HepG2 (cell line): ENCODE data around the gene PCBP1. TPM values are rescaled to one million over a fixed set of nuclear protein-coding genes. Genes with fewer than 3 reads are reported as not detected.
A peak's percentile ranks its signal among the peaks of the same experiment; 100 is the strongest.

ENCODE experiments used
- E2F1 ChIP-seq: sonication (generic); formaldehyde crosslinking; IDR thresholded peaks from 2 replicates; pipeline ENCODE4 v1.5.0; 2020; ENCODE audit warnings: missing genetic modification reagents
- EEA1 ChIP-seq: sonication (generic); formaldehyde crosslinking; IDR thresholded peaks from 2 replicates; pipeline ENCODE4 v1.5.1; 2020; ENCODE audit warnings: mild to moderate bottlenecking, missing genetic modification reagents, borderline replicate concordance
- MAFG ChIP-seq: sonication (generic); formaldehyde crosslinking; IDR thresholded peaks from 2 replicates; pipeline ENCODE4 v1.5.1; 2020; ENCODE audit warnings: mild to moderate bottlenecking, missing genetic modification reagents
- SAFB2 ChIP-seq: sonication (generic); formaldehyde crosslinking; IDR thresholded peaks from 2 replicates; pipeline ENCODE4 v1.5.1; 2020; ENCODE audit warnings: missing genetic modification reagents, low read depth, mild to moderate bottlenecking, borderline replicate concordance
- SOX5 ChIP-seq: IDR thresholded peaks from 2 replicates; pipeline ENCODE4 v1.6.1; 2016; ENCODE audit warnings: borderline replicate concordance
- SRSF9 ChIP-seq: fragments of 200-400 bp; formaldehyde crosslinking; IDR thresholded peaks from 2 replicates; pipeline ENCODE4 v1.6.1; 2018; ENCODE audit warnings: borderline replicate concordance, mild to moderate bottlenecking, low read depth, low read length; ENCODE audit not compliant: insufficient read depth, poor library complexity, severe bottlenecking
- THYN1 ChIP-seq: sonication (generic); formaldehyde crosslinking; IDR thresholded peaks from 2 replicates; pipeline ENCODE4 v1.8.1; 2023; ENCODE audit warnings: low read depth, mild to moderate bottlenecking, moderate library complexity, missing genetic modification reagents, borderline replicate concordance
- ZNF138 ChIP-seq: sonication (generic); formaldehyde crosslinking; IDR thresholded peaks from 2 replicates; pipeline ENCODE4 v1.5.0; 2020; ENCODE audit warnings: mild to moderate bottlenecking, low read depth, missing genetic modification reagents
- ZNF616 ChIP-seq: sonication (generic); formaldehyde crosslinking; IDR thresholded peaks from 2 replicates; pipeline ENCODE4 v1.5.0; 2020; ENCODE audit warnings: low read depth, mild to moderate bottlenecking, missing genetic modification reagents
- ZNF7 ChIP-seq: IDR thresholded peaks from 2 replicates; pipeline ENCODE4 v1.6.1; 2016; ENCODE audit warnings: missing biosample characterization, missing genetic modification reagents
- ZSCAN30 ChIP-seq: sonication (generic); formaldehyde crosslinking; IDR thresholded peaks from 2 replicates; pipeline ENCODE4 v1.5.0; 2020; ENCODE audit warnings: mild to moderate bottlenecking, missing genetic modification reagents
- polyA plus RNA-seq, 8 experiments: library from polyadenylated mRNA; depleted of rRNA in 3 of 8; stranded (reverse) in 7 of 8; unstranded in 1 of 8; fragments of >200 nt; fragmentation: Illumina TruSeq in 4 of 8; extraction: Trizol in 4 of 8; gene quantifications; 2 replicates each; pipeline versions ENCODE4 v1.2.1 to v1.2.3, GENCODE V29; 2011 to 2016; ENCODE audit warnings: low read depth in 4 of 8, missing spikeins in 1 of 8, mixed read lengths in 1 of 8; ENCODE audit not compliant: insufficient read depth in 1 of 8
- total RNA-seq, 5 experiments: library from RNA; depleted of rRNA; stranded (reverse); fragments of >200 nt; fragmentation: Illumina TruSeq; extraction: Trizol; gene quantifications; 2 replicates each; pipeline ENCODE4 v1.2.3, GENCODE V29; 2016; ENCODE audit warnings: low read depth in 1 of 5
- TF ChIP-seq, protein P1 (sequence below): sonication (generic); formaldehyde crosslinking; IDR thresholded peaks from 2 replicates; pipeline ENCODE4 v1.4.0; 2020; ENCODE audit warnings: mild to moderate bottlenecking, missing genetic modification reagents
- TF ChIP-seq, protein P2 (sequence below): sonication (generic); formaldehyde crosslinking; conservative IDR thresholded peaks from 2 replicates; pipeline ENCODE4 v1.4.0; 2020; ENCODE audit warnings: mild to moderate bottlenecking, missing genetic modification reagents, moderate library complexity
- TF ChIP-seq, protein P3 (sequence below): IDR thresholded peaks from 2 replicates; pipeline ENCODE4 v1.6.1; 2012; ENCODE audit warnings: low read depth, low read length, improper control_type of control experiment

The PCBP1 gene
- total and polyA plus RNA-seq, 2 of the 13 experiments (the other 11 are each of a cell fraction or from before 2014, with no cell fraction given), result 32.0 to 137 TPM

- TF ChIP-seq SAFB2 (CRISPR knock-in tag), result no peak
- no peak for TF ChIP-seq ZNF616 (CRISPR knock-in tag)
- TF ChIP-seq THYN1 (CRISPR knock-in tag), result peak; percentile 79; the same call in 1 of the 2 replicates
- TF ChIP-seq EEA1, result no peak
- TF ChIP-seq, protein P1, sequence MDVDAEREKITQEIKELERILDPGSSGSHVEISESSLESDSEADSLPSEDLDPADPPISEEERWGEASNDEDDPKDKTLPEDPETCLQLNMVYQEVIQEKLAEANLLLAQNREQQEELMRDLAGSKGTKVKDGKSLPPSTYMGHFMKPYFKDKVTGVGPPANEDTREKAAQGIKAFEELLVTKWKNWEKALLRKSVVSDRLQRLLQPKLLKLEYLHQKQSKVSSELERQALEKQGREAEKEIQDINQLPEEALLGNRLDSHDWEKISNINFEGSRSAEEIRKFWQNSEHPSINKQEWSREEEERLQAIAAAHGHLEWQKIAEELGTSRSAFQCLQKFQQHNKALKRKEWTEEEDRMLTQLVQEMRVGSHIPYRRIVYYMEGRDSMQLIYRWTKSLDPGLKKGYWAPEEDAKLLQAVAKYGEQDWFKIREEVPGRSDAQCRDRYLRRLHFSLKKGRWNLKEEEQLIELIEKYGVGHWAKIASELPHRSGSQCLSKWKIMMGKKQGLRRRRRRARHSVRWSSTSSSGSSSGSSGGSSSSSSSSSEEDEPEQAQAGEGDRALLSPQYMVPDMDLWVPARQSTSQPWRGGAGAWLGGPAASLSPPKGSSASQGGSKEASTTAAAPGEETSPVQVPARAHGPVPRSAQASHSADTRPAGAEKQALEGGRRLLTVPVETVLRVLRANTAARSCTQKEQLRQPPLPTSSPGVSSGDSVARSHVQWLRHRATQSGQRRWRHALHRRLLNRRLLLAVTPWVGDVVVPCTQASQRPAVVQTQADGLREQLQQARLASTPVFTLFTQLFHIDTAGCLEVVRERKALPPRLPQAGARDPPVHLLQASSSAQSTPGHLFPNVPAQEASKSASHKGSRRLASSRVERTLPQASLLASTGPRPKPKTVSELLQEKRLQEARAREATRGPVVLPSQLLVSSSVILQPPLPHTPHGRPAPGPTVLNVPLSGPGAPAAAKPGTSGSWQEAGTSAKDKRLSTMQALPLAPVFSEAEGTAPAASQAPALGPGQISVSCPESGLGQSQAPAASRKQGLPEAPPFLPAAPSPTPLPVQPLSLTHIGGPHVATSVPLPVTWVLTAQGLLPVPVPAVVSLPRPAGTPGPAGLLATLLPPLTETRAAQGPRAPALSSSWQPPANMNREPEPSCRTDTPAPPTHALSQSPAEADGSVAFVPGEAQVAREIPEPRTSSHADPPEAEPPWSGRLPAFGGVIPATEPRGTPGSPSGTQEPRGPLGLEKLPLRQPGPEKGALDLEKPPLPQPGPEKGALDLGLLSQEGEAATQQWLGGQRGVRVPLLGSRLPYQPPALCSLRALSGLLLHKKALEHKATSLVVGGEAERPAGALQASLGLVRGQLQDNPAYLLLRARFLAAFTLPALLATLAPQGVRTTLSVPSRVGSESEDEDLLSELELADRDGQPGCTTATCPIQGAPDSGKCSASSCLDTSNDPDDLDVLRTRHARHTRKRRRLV (CRISPR knock-in tag), result 0 out of 2 replicates have a peak, but pooled peaks have one; percentile 35
- TF ChIP-seq, protein P2, sequence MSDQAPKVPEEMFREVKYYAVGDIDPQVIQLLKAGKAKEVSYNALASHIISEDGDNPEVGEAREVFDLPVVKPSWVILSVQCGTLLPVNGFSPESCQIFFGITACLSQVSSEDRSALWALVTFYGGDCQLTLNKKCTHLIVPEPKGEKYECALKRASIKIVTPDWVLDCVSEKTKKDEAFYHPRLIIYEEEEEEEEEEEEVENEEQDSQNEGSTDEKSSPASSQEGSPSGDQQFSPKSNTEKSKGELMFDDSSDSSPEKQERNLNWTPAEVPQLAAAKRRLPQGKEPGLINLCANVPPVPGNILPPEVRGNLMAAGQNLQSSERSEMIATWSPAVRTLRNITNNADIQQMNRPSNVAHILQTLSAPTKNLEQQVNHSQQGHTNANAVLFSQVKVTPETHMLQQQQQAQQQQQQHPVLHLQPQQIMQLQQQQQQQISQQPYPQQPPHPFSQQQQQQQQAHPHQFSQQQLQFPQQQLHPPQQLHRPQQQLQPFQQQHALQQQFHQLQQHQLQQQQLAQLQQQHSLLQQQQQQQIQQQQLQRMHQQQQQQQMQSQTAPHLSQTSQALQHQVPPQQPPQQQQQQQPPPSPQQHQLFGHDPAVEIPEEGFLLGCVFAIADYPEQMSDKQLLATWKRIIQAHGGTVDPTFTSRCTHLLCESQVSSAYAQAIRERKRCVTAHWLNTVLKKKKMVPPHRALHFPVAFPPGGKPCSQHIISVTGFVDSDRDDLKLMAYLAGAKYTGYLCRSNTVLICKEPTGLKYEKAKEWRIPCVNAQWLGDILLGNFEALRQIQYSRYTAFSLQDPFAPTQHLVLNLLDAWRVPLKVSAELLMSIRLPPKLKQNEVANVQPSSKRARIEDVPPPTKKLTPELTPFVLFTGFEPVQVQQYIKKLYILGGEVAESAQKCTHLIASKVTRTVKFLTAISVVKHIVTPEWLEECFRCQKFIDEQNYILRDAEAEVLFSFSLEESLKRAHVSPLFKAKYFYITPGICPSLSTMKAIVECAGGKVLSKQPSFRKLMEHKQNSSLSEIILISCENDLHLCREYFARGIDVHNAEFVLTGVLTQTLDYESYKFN (CRISPR knock-in tag), result peak; percentile 52; the same call in 1 of the 2 replicates
- no peak; the same call in 1 of the 2 replicates for TF ChIP-seq SOX5 (CRISPR knock-in tag)
- TF ChIP-seq ZNF7 (CRISPR knock-in tag), result no peak
- no peak for TF ChIP-seq E2F1 (CRISPR knock-in tag)
- no peak for TF ChIP-seq ZNF138 (CRISPR knock-in tag)
- TF ChIP-seq MAFG (CRISPR knock-in tag), result no peak
- no peak for TF ChIP-seq SRSF9
- TF ChIP-seq, protein P3, sequence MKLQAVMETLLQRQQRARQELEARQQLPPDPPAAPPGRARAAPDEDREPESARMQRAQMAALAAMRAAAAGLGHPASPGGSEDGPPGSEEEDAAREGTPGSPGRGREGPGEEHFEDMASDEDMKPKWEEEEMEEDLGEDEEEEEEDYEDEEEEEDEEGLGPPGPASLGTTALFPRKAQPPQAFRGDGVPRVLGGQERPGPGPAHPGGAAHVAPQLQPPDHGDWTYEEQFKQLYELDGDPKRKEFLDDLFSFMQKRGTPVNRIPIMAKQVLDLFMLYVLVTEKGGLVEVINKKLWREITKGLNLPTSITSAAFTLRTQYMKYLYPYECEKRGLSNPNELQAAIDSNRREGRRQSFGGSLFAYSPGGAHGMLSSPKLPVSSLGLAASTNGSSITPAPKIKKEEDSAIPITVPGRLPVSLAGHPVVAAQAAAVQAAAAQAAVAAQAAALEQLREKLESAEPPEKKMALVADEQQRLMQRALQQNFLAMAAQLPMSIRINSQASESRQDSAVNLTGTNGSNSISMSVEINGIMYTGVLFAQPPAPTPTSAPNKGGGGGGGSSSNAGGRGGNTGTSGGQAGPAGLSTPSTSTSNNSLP, result peak; percentile 55; the same call in 1 of the 2 replicates
- no peak for TF ChIP-seq ZSCAN30 (CRISPR knock-in tag)
Observed at GRCh38 chr2:70132244-70133126, 45.2 kb downstream of the PCBP1 start (continued).
